IMR-90 (cell line): ENCODE data around the gene HUNK. TPM values are rescaled to one million over a fixed set of nuclear protein-coding genes. Genes with fewer than 3 reads are reported as not detected.

Experiments used
- ATAC-seq: fragments of 200-7000 bp; cut with Tn5 transposase; 2 replicates; pipeline ENCODE4 v1.9.1; 2020; ENCODE audit warnings: low read depth, mild to moderate bottlenecking, moderate library complexity
- BruUV-seq: library from RNA; stranded (reverse); fragments of 400-500 nt; replicated peaks from 2 replicates; lab custom pipeline; 2021; lab: Mats Ljungman, UMichigan
- CTCF ChIA-PET: fragments of 300-600 bp; formaldehyde crosslinking; extraction: SDS; loops from one replicate; lab custom pipeline; 2021; ENCODE audit warnings: antibody characterized with exemption; lab: Yijun Ruan, JAX
- POLR2A ChIA-PET: fragments of 300-600 bp; sonication (Branson Sonifier 250); formaldehyde crosslinking; loops from one replicate; lab custom pipeline; 2022; ENCODE audit warnings: antibody characterized with exemption; ENCODE audit not compliant: unreplicated experiment; lab: Charles Lee
- DNase-seq: peaks from one replicate; pipeline ENCODE4 v3.0.0; 2013
- H2AFZ ChIP-seq: replicated peaks from 2 replicates; pipeline ENCODE3; 2013; ENCODE audit warnings: low read length, mild to moderate bottlenecking; ENCODE audit not compliant: poor library complexity
- H2AK5ac ChIP-seq: 2 replicates; pipeline ENCODE4 v1.6.1; 2013; ENCODE audit warnings: low read depth, low read length, inconsistent platforms
- H2AK9ac ChIP-seq: replicated peaks from 2 replicates; pipeline ENCODE3; 2013; ENCODE audit warnings: mild to moderate bottlenecking, low read depth, low read length, moderate library complexity; ENCODE audit not compliant: poor library complexity
- H2BK120ac ChIP-seq: 2 replicates; pipeline ENCODE4 v1.6.1; 2013; ENCODE audit warnings: low read depth, low read length, inconsistent platforms
- H2BK15ac ChIP-seq: 3 replicates; pipeline ENCODE4 v1.6.1; 2013; ENCODE audit warnings: low read depth, low read length, inconsistent platforms
- H2BK20ac ChIP-seq: 2 replicates; pipeline ENCODE4 v1.6.1; 2013; ENCODE audit warnings: low read depth, mild to moderate bottlenecking, inconsistent platforms, low read length, moderate library complexity
- H2BK5ac ChIP-seq: 2 replicates; pipeline ENCODE4 v1.6.1; 2013; ENCODE audit warnings: mild to moderate bottlenecking, low read depth, low read length, inconsistent platforms; ENCODE audit not compliant: poor library complexity, severe bottlenecking
- H3K14ac ChIP-seq: replicated peaks from 2 replicates; pipeline ENCODE4 v1.6.1; 2013; ENCODE audit warnings: low read depth, low read length, inconsistent platforms
- H3K18ac ChIP-seq: 2 replicates; pipeline ENCODE4 v1.6.1; 2013; ENCODE audit warnings: low read depth, low read length, control low read depth
- H3K23ac ChIP-seq: 2 replicates; pipeline ENCODE4 v1.6.1; 2013; ENCODE audit warnings: low read depth, low read length, inconsistent platforms
- H3K27ac ChIP-seq: 2 replicates; pipeline ENCODE4 v1.5.1; 2013; ENCODE audit warnings: mild to moderate bottlenecking, control low read depth, low read length; ENCODE audit not compliant: insufficient read depth
- H3K27me3 ChIP-seq: 2 replicates; pipeline ENCODE4 v1.6.1; 2013; ENCODE audit warnings: low read length; ENCODE audit not compliant: control insufficient read depth, insufficient read depth
- H3K36me3 ChIP-seq: 2 replicates; pipeline ENCODE4 v1.6.1; 2013; ENCODE audit warnings: low read length, mixed read lengths; ENCODE audit not compliant: control insufficient read depth, insufficient read depth
- H3K4ac ChIP-seq: 2 replicates; pipeline ENCODE4 v1.6.1; 2013; ENCODE audit warnings: low read depth, low read length, inconsistent platforms
- H3K4me1 ChIP-seq: 2 replicates; pipeline ENCODE4 v1.6.1; 2013; ENCODE audit warnings: low read length, mixed read lengths; ENCODE audit not compliant: control insufficient read depth, insufficient read depth
- H3K4me2 ChIP-seq: 2 replicates; pipeline ENCODE4 v1.6.1; 2013; ENCODE audit warnings: low read depth, mild to moderate bottlenecking, control low read depth, low read length, moderate library complexity
- H3K4me3 ChIP-seq: 2 replicates; pipeline ENCODE4 v1.5.1; 2013; ENCODE audit warnings: low read depth, mild to moderate bottlenecking, control low read depth, low read length, moderate library complexity; ENCODE audit not compliant: insufficient read depth
- H3K56ac ChIP-seq: 2 replicates; pipeline ENCODE4 v1.6.1; 2013; ENCODE audit warnings: low read length, inconsistent platforms; ENCODE audit not compliant: insufficient read depth; ENCODE audit errors: extremely low read depth
- H3K79me1 ChIP-seq, 2 experiments: 2 replicates each; pipeline ENCODE4 v1.6.1; 2013; ENCODE audit warnings: low read length in 2 of 2, inconsistent platforms in 1 of 2, low read depth in 1 of 2
- H3K9ac ChIP-seq: 2 replicates; pipeline ENCODE4 v1.6.1; 2013; ENCODE audit warnings: low read depth, low read length, control low read depth
- H3K9me1 ChIP-seq: 2 replicates; pipeline ENCODE4 v1.6.1; 2013; ENCODE audit warnings: low read length, inconsistent platforms; ENCODE audit not compliant: insufficient read depth
- H3K9me3 ChIP-seq: 2 replicates; pipeline ENCODE4 v1.6.1; 2013; ENCODE audit warnings: low read length; ENCODE audit not compliant: control insufficient read depth, insufficient read depth
- H4K20me1 ChIP-seq: 2 replicates; pipeline ENCODE4 v1.6.1; 2013; ENCODE audit warnings: low read length, inconsistent platforms; ENCODE audit not compliant: insufficient read depth
- H4K5ac ChIP-seq: 2 replicates; pipeline ENCODE4 v1.6.1; 2013; ENCODE audit warnings: mild to moderate bottlenecking, low read depth, low read length, control low read depth
- H4K8ac ChIP-seq, 2 experiments: 2 replicates each; pipeline ENCODE4 v1.6.1; 2013; ENCODE audit warnings: low read depth in 2 of 2, low read length in 2 of 2, control low read depth in 1 of 2, inconsistent platforms in 1 of 2
- H4K91ac ChIP-seq: 2 replicates; pipeline ENCODE4 v1.6.1; 2013; ENCODE audit warnings: low read depth, low read length, inconsistent platforms; ENCODE audit not compliant: insufficient read depth
- CHD1 ChIP-seq: IDR thresholded peaks from 2 replicates; pipeline ENCODE4 v1.6.1; 2012; ENCODE audit warnings: low read depth, low read length, improper control_type of control experiment
- MAFK ChIP-seq: IDR thresholded peaks from 2 replicates; pipeline ENCODE4 v1.6.1; 2012; ENCODE audit warnings: low read depth, low read length, improper control_type of control experiment
- MXI1 ChIP-seq: IDR thresholded peaks from 2 replicates; pipeline ENCODE4 v1.6.1; 2012; ENCODE audit warnings: low read depth, mild to moderate bottlenecking, low read length, moderate library complexity, borderline replicate concordance
- RCOR1 ChIP-seq: IDR thresholded peaks from 2 replicates; pipeline ENCODE4 v1.6.1; 2012; ENCODE audit warnings: mild to moderate bottlenecking, low read length, improper control_type of control experiment; ENCODE audit not compliant: insufficient replicate concordance
- WGBS, 2 experiments: methylation state at CpG; one replicate each; pipeline versions ENCODE4 v1.1.5 to v1.1.7; 2013; ENCODE audit warnings: missing lambda C conversion rate in 2 of 2; ENCODE audit not compliant: insufficient read length in 1 of 2; ENCODE audit errors: extremely low coverage in 2 of 2; 5-methylcytosine and 5-hydroxymethylcytosine counted together
- dilution Hi-C: fragments of 300-500 bp; cut with HindIII; formaldehyde crosslinking; loops from one replicate; pipeline ENCODE4 v1.14.3; 2018; ENCODE audit warnings: low sequenced_read_pairs; ENCODE audit not compliant: unreplicated experiment
- in situ Hi-C: fragments of 300-500 bp; cut with MboI; formaldehyde crosslinking; loops from 3 replicates; pipeline ENCODE4 v1.14.3; 2019; ENCODE audit warnings: low sequenced_read_pairs, inconsistent platforms, mixed read lengths
- intact Hi-C: fragments of 100-400 bp; cut with micrococcal nuclease; formaldehyde crosslinking; loops from 2 replicates; pipeline ENCODE4 v1.10.0; 2022
- polyA plus RNA-seq, 3 experiments: library from polyadenylated mRNA; depleted of rRNA; stranded (reverse); fragments of >200 nt; gene quantifications; 2 replicates each; pipeline ENCODE4 v1.2.3, GENCODE V29; 2012; ENCODE audit warnings: low replicate concordance in 1 of 3
- total RNA-seq: library from RNA; depleted of rRNA; stranded (reverse); fragments of >200 nt; gene quantifications from 2 replicates; pipeline ENCODE4 v1.2.3, GENCODE V29; 2012

The HUNK gene
- total and polyA plus RNA-seq, 2 of the 4 experiments (the other 2 are of a cell fraction), result 1.0 to 2.0 TPM

- CTCF ChIA-PET, result no interaction called here
- no peak for DNase-seq
- no peak for TF ChIP-seq RCOR1
- no peak for TF ChIP-seq CHD1
- TF ChIP-seq MAFK, result no peak
- no peak for TF ChIP-seq MXI1
- Histone ChIP-seq H2BK15ac (no peak overlapping the region), H2BK5ac (no peak overlapping the region), H3K4me1 (no peaks in the 10 kb centered on the region), H3K9me3 (no peaks in the 10 kb centered on the region), H2AK9ac (no peak overlapping the region), H3K27me3 (peaks cover 14% of the 10 kb centered on the region), H3K56ac (no peak overlapping the region), H3K14ac (no peak overlapping the region), H4K91ac (no peak overlapping the region), H4K8ac (no peak overlapping the region), H4K5ac (no peak overlapping the region), H2AFZ (no peak overlapping the region), H3K18ac (no peak overlapping the region), H3K4me3 (no peak overlapping the region), H3K27ac (no peak overlapping the region), H3K4me2 (no peak overlapping the region), H4K20me1 (no peaks in the 10 kb centered on the region), H3K9ac (no peak overlapping the region), H2AK5ac (no peak overlapping the region), H3K9me1 (no peaks in the 10 kb centered on the region), H3K4ac (no peak overlapping the region), H3K36me3 (no peaks in the 10 kb centered on the region), H2BK20ac (no peak overlapping the region), H3K23ac (no peak overlapping the region), H3K79me1 (no peaks in the 10 kb centered on the region), H2BK120ac (no peak overlapping the region)
- 75% methylated on average over 1 of the region's 6 CpGs; no CpG with 5 or more reads in 1 of the 2 experiments for WGBS, 2 experiments
- in situ Hi-C loops (no loop called here), intact Hi-C loops (no loop called here), dilution Hi-C loops (no loop called here)
- BruUV-seq, result no TSS peak
- POLR2A ChIA-PET, result no interaction called here
- no peak for ATAC-seq
Observed at GRCh38 chr21:32022146-32022545, 149.3 kb downstream of the HUNK start.
